AG04450 (cell line): Measurements from ENCODE around the gene RPL3. TPM values are rescaled to one million over a fixed set of nuclear protein-coding genes. Genes with fewer than 3 reads are reported as not detected.

ENCODE experiments used
- CTCF ChIA-PET: fragments of 300-600, 350-600 bp; formaldehyde crosslinking; extraction: SDS; loops from one replicate; lab custom pipeline; 2022; ENCODE audit warnings: antibody characterized with exemption, inconsistent platforms; lab: Charles Lee
- POLR2A ChIA-PET: fragments of 350-600 bp; formaldehyde crosslinking; extraction: SDS; loops from one replicate; lab custom pipeline; 2021; ENCODE audit warnings: antibody characterized with exemption, inconsistent platforms; lab: Yijun Ruan, JAX
- DNase-seq: peaks from one replicate; pipeline ENCODE4 v3.0.0-alpha.2; 2011; ENCODE audit warnings: low read depth, low spot score
- H3K27ac ChIP-seq: one replicate; pipeline ENCODE4 v1.5.1; 2012; ENCODE audit warnings: low read depth, low read length, control low read depth
- H3K27me3 ChIP-seq: one replicate; pipeline ENCODE4 v1.6.0; 2012; ENCODE audit warnings: low read length; ENCODE audit not compliant: control insufficient read depth, insufficient read depth
- H3K4me3 ChIP-seq: 2 replicates; pipeline ENCODE4 v1.5.1; 2011; ENCODE audit warnings: mild to moderate bottlenecking, low read depth, low read length, control low read depth
- H3K9me3 ChIP-seq: 2 replicates; pipeline ENCODE4 v1.5.1; 2012; ENCODE audit warnings: low read length; ENCODE audit not compliant: control insufficient read depth, insufficient read depth
- polyA plus RNA-seq: library from polyadenylated mRNA; depleted of rRNA; stranded (reverse); fragments of >200 nt; gene quantifications from 2 replicates; pipeline ENCODE4 v1.2.3, GENCODE V29; 2011
- TF ChIP-seq, protein P1 (sequence below): IDR thresholded peaks from 2 replicates; pipeline ENCODE4 v1.5.1; 2011; ENCODE audit warnings: low read depth, low read length, control low read depth, inconsistent platforms

Gene RPL3
- polyA plus RNA-seq, 1 experiment = 3,445 TPM

DNA sequence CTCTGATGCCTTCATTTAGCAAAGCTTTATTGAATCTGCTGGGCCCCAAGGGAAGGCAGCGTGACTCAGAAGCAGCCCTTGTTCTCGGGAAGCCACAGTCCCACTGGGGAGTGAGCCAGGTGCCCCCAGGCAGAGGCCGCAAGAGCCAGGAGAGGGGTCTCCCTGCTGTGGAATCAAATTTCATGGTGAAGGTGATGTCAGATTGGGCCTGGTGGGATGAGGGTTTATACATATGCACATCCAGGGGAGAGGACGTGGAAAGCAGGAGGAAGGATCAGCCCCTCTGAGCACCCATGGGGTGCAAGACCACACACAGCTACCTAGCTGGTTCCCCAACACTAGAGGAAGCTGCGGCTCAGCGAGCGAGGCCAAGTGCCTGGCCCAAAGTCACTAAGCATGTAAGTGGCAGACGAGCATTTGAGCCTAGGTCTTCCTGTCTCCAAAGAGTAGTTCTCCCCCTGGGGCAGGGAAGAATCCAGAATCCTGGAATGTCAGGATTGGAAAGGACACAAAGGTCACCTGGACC is 32.3 kb upstream of the RPL3 start:
- TF ChIP-seq, protein P1, sequence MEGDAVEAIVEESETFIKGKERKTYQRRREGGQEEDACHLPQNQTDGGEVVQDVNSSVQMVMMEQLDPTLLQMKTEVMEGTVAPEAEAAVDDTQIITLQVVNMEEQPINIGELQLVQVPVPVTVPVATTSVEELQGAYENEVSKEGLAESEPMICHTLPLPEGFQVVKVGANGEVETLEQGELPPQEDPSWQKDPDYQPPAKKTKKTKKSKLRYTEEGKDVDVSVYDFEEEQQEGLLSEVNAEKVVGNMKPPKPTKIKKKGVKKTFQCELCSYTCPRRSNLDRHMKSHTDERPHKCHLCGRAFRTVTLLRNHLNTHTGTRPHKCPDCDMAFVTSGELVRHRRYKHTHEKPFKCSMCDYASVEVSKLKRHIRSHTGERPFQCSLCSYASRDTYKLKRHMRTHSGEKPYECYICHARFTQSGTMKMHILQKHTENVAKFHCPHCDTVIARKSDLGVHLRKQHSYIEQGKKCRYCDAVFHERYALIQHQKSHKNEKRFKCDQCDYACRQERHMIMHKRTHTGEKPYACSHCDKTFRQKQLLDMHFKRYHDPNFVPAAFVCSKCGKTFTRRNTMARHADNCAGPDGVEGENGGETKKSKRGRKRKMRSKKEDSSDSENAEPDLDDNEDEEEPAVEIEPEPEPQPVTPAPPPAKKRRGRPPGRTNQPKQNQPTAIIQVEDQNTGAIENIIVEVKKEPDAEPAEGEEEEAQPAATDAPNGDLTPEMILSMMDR = no peak
- Histone ChIP-seq H3K9me3 (no peaks in the 10 kb centered on the region; the same call in 1 of the 2 replicates), H3K4me3 (no peak overlapping the region), H3K27ac (no peak overlapping the region), H3K27me3 (no peaks in the 10 kb centered on the region)
- no peak for DNase-seq
- CTCF ChIA-PET = interaction anchor here (0.9 kb wide), 1 partner anchor 8 kb away, joined by 3 read pairs; no protein-coding TSS in a partner anchor
- POLR2A ChIA-PET = interaction anchor here (0.9 kb wide), 1 partner anchor 32 kb away, joined by 3 read pairs; the partner anchor contains the start of gene RPL3

GRCh38 chr22:39350757-39351688 is 31.6 kb upstream of the RPL3 start:
- POLR2A ChIA-PET = no interaction called here
- CTCF ChIA-PET = no interaction called here
- H3K9me3 ChIP-seq = no peaks in the 10 kb centered on the region
- no peak overlapping the region for H3K27ac ChIP-seq
- peak overlapping the region; percentile 74 for H3K4me3 ChIP-seq
- DNase-seq = no peak
- TF ChIP-seq, protein P1 = no peak
- no peaks in the 10 kb centered on the region for H3K27me3 ChIP-seq

- TF ChIP-seq, protein P1 = peak; percentile 6; the same call in 1 of the 2 replicates
- CTCF ChIA-PET = no interaction called here
- H3K9me3 ChIP-seq = no peaks in the 10 kb centered on the region
- POLR2A ChIA-PET = interaction anchor here (1.0 to 2.0 kb wide), 2 partner anchors 31 to 170 kb away, joined by 4 to 18 read pairs; partner anchors contain the start of genes ATF4 and RPL3
- peaks cover 2% of the 10 kb centered on the region for H3K27me3 ChIP-seq
- DNase-seq = no peak
- peak within 1 kb of the TSS; percentile 74 for H3K4me3 ChIP-seq
- H3K27ac ChIP-seq = no peak within 1 kb of the TSS
These were observed 30.7 kb upstream of the RPL3 start, which contains the start of gene SYNGR1 for GRCh38 chr22:39349967-39350726. TSS of gene SYNGR1 (plus strand) at chr22:39349991. CDS start at chr22:39350011, 20 bp downstream.

DNA sequence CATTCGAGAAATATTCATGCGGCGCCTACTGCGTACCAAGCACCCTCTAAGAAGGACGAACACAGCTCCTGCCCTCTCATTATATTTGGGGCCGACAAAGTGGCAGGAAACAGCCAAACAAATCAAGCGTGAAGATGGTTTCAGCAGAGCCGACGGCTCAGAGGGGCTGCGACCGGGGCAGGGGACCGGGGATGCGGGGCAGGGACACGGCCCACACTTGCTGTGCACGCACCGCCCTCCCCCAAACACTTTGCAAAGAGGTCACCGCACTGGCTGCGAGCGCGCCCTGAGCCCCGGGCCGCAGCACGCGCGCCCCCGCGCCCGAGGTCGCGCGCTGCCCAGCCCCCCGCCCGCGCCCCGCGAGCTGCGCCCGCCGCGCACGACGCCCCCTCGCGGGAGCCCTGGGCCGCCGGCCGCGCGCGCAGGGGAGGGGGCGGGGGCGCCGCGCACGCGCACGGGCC is 30.1 kb upstream of the RPL3 start:
- CTCF ChIA-PET = interaction anchor here (0.8 to 1.7 kb wide), 5 partner anchors 9 to 179 kb away, joined by 3 to 7 read pairs (median 5); partner anchors contain the start of gene RPL3
- H3K27me3 ChIP-seq = peaks cover 2% of the 10 kb centered on the region
- H3K4me3 ChIP-seq = peak overlapping the region; percentile 74
- POLR2A ChIA-PET = interaction anchor here (1.0 to 2.0 kb wide), 2 partner anchors 30 to 170 kb away, joined by 4 to 18 read pairs; partner anchors contain the start of genes ATF4 and RPL3
- TF ChIP-seq, protein P1 = no peak
- no peaks in the 10 kb centered on the region for H3K9me3 ChIP-seq
- no peak overlapping the region for H3K27ac ChIP-seq
- DNase-seq = no peak
